Fibroblast of skin of left quadriceps (primary cell): ENCODE measurements around the gene ING5.

ENCODE experiments used
- DNase-seq, 2 experiments: peaks; one replicate each; pipeline ENCODE4 v3.0.0-alpha.2; 2013; ENCODE audit warnings: low read depth in 2 of 2

Gene ING5

DNA sequence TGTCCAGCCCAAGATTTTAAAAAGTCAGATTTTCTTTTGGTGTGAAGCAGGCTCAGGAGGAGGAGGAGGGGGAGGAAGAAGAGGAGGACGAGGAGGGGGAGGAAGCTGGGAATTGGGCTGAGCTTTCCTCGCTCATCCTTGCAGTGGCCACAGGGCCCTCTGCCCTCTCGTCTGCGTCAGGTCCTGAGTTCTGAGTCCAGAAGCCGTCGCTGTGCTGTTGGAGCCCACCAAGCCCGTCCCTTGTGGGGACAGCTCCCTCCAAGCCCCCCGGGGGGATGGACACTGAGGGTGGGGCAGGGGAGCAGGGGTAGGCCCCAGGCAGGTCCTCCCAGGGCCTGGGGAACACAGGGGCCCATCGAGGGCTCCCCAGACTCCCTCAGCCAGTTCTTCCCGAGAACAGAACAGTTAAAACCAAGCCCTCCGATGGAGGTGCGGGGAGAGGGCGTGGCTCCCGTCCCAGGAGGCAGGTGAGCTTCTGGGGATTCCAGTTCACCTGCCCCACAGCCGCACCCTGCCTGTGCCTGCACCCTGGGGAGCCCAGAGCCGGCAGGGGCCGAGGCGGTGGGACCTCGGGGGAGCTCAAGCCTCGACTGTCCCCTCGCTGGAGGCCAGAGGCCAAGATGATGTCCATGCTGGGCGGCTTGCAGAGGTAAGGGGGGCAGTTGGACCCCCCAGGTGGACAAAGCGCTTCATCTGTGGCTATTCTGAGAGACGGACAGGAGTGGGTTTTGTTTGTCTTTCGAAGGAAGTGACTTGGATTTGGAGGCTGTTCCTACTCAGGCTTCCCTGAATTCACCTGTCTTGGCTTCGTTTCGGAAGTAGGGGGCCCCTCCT lies 74.7 kb downstream of the ING5 start, which contains the start of gene GAL3ST2:
Gene GAL3ST2 (plus strand): TSS at position 487 of the 834 bp plus-strand sequence. CDS start 134 bp downstream, at position 621.
- DNase-seq, result no peak

DNA sequence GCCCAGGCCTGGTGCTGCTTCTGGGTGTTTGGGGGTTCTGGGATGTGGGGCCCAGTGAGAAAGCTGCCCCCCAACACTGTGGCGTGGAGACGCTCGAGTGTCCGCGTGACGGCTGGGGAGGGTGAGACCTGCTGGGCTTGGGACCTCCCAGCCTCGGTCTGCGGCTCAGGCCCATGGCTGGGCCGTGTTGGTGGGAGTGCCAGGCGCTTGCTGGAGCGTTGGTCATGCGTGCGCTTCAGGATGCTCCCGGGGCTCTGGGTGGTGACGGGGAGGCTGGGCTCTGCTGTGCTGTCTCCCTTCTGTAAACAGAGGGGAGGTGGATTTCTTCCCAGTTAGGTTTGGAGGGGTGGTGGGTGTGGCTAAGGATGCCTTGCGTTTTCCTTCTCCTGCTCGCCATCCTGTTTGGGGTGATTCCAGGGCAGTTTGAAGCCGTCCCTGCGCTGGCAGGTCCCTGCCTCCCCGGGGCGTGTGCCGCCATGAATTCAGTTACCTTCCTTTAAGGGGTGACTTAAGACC lies 75.4 kb downstream of the ING5 start:
- no peak for DNase-seq

DNA sequence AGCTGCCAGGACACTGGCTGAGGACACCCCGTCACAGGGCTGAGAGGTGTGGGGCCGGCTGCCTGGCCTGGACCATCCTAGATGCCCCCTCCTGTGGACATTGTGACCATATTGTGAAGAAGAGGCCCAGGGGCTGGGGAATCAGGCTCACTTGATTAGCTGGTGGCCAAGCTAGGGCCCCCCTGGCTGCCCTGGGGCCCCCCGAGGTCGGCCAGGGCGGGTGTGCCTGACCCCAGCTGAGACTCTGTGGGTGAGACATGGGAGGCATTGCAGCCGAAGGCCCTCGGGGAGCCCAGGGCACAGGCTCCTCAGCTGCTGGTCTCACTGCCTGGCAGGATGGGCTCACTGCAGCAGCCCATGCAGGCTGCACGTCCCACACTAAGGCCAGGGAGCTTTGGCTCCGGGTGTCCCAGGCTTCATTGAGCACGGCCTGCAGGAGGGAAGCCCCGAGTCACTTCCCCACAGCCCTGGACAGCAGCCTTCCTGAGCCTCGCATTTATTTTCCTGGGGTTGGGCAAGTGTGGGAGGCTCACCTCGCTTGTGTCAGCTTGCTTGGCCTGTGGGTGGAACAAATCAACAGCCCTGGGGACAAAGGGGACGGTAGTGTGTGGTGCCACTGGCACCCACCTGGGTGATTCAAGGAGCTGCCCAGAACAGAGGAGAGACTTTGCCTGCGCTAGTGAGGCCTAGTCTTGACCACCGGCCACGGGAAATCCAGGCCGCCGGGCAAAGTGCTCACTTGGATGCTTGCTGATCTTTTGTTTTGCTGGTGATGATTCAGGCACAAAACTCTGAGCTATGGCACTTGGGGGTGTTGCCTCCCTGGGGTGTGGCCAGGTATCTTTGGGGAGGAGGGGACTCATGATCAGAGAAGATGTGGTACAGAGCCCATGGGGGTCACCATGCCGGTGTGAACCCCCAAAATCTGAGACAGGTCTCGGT lies 76.1 kb downstream of the ING5 start:
- DNase-seq, result no peak
